Measurements from ENCODE around the gene TTLL10. TPM values are rescaled to one million over a fixed set of nuclear protein-coding genes. Genes with fewer than 3 reads are reported as not detected.

TTLL10 gene
- polyA plus RNA-seq, 3 donors, result 0.29 to 0.71 (median 0.58) TPM

DNA sequence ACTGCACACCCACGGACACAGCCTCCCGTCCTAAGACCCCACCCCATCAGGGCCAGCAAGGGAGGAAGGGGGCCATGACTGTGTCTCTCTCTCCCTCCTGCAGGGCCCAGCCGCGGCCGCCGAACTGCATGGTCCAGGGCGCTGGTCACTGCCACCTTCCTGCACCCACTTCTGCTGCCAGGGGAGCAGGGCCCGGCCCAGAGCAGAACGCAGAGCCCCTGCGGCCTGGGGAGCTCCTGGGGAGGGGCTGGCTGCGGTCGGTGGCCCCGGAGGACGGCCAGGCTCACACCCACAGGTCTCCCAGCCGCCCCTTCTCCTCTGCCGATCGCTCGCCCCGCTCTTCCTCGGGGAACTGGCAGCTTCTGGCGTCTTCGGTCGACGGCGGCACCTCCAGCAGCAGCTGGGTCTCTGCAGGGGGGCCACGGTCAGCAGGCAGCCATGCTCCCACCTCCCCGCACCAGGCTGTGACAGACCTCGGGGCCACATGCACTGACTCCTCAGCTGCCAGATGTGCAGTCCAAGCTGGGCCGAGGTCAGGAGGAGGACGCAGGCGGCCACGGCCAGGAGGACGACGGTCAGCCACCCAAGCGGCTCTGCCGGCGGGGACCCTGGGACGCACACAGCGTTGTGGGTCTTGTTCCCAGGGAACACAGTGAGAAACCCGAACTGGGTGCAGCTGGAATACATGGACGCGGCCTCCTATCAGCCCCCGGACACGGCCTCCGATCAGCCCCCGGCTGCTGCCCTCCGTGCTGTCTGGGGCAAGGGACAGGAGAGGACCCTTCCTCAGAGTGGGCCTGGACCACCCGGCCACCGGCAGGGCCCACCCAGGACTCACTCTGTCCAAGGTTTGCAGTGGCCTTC, 30.1 kb downstream of the TTLL10 start:
- no peak for DNase-seq (ENCODE audit: low read depth in 3 of 3, low spot score in 2 of 3)

DNA sequence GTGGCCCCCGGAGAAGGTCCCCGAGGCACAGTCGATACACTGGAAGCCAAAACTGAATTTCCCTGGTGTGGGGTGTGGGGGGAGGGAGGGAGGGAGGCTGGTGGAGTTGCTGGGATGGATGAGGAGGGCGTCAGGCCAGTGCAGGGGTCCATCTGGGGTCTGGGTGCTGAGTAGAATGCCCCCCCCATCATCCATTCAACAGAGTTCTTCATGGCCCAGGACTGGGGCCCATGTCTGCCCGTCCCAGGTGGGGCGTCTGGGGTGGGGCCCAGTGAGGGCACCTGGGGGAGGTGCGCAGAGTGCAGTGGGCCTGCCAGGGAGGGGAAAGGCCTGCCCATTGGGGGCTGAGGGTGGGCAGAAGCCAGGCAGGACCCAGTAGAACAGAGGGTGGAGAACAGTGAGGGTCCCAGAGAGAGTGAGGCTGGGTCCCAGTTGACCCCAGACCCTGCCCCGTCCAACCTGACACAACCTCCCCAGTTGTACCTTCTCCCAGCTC, 30.8 kb downstream of the TTLL10 start:
- no peak for DNase-seq (ENCODE audit: low read depth in 3 of 3, low spot score in 2 of 3)

- no peak for DNase-seq (ENCODE audit: low read depth in 3 of 3, low spot score in 2 of 3)
Observed at GRCh38 chr1:1204998-1205768, 31.5 kb downstream of the TTLL10 start.

DNA sequence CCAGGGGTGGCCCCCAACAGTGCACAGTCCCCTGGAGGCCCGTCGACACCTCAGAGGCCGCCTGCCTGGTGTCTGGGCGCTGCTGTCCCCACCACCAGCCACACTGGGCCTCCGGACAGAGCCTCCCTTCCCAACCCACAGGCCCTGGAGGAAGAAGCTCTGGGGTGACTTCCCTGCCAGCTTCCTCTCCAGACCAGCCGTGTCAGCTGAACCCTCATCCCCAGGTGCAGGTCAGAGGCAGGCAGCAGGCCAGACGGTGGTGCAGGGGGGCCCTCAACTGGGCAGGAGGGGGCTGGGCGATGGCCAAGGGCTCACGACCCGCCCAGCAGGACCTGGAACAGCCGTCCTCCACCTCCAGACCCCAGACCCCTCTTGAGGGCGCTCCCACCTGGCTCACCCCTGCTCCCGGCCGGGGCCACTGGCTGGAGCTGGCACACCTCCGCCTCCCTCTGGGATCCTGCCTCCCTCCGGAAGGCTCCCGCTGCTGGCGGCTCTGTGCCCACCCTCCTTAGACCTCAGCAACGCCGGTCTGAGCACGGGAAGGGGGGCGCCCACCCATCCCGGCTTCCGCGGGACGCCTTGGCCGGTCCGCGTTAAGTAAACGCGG, 32.2 kb downstream of the TTLL10 start:
- no peak for DNase-seq (ENCODE audit: low read depth in 3 of 3, low spot score in 2 of 3)

DNA sequence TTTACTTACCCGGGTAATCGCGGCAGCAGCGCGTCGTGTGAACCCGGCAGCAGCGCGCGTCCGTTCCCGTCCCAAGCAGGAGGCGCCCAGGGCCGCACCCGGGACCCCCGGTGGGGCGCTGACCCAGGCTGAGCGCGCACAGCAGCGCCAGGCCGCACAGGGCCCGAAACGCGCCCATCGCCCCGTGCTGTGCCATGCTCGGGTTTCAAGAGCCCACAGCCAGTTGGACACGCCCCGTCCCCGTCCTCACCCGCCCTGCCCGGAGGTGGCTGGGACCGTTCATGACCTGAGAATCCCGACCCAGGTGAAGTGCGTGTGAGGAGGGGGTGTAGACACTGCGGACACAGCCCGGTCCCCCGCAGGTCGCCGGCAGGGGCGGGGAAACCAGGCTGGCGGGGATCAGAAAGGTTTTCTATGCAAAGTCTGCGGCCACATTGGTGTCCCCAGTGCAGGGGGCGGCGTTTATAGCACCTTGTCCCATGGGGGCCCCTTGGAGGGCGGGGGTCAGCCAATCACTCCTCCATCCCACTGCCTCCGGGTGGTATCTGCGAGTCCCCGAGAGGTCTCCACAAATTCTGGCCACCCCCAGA, 32.8 kb downstream of the TTLL10 start, which contains the start of gene TNFRSF18:
Gene TNFRSF18, minus strand, starts transcription at position 217 of the 590 bp plus-strand sequence. Its CDS starts 21 bp downstream, at position 196.
- DNase-seq (ENCODE audit: low read depth in 3 of 3, low spot score in 2 of 3), result no peak

GRCh38 chr1:1206966-1207531, 33.4 kb downstream of the TTLL10 start:
- DNase-seq (ENCODE audit: low read depth in 3 of 3, low spot score in 2 of 3), result no peak

DNA sequence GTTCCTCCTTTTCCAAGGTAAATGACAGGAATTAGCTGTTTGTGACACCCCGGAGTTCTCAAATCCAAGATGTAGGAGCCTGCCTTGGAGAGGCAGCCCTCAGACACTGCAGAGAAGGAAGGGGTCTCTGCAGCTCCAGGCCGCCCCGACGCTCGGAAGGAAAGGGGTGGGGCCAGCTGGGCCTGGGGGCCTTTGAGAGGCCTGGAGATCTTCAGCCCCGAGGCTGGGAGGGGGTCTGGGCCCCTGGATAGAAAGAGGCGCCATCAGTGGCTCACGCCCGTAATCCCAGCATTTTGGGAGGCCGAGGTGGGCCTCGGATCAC, 33.9 kb downstream of the TTLL10 start:
- no peak for DNase-seq (ENCODE audit: low read depth in 3 of 3, low spot score in 2 of 3)

- no peak for DNase-seq (ENCODE audit: low read depth in 3 of 3, low spot score in 2 of 3)
Observed at GRCh38 chr1:1208713-1209433, 35.2 kb downstream of the TTLL10 start.

DNA sequence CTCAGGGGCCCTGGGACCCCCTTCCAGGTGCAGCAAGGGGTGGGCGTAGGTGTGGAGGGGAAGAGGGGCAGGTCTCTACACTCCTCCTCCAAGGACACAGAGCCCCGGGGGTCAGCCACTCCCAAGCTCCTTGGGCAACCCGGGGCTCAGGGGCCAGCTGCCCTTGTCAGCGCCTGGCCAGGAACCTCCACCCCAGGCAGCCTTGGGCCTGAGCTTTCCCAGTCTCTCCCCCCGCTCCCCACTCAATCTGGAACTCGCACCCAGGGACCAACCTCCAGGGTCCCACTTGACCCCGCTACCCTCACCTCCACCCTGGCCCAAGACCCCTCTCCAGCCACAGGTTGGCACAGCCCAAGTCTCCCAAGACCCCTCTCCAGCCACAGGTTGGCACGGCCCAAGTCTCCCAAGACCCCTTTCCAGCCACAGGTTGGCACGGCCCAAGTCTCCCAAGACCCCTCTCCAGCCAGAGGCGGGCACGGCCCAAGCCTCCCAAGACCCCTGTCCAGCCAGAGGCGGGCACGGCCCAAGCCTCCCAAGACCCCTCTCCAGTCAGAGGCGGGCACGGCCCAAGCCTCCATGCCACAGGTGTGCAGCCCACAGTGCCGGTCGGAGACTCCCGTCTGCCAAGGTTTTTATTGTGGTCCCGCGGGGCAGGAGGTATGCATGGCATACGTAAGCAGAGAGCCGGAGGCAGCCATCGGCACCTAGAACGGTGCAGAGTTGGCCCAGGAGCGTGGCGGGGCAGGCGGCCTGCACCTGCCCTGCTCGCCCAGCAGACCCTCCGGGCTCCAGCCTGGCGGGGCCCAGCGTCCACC, 37.3 kb downstream of the TTLL10 start:
- DNase-seq (ENCODE audit: low read depth in 3 of 3, low spot score in 2 of 3), result no peak

DNA sequence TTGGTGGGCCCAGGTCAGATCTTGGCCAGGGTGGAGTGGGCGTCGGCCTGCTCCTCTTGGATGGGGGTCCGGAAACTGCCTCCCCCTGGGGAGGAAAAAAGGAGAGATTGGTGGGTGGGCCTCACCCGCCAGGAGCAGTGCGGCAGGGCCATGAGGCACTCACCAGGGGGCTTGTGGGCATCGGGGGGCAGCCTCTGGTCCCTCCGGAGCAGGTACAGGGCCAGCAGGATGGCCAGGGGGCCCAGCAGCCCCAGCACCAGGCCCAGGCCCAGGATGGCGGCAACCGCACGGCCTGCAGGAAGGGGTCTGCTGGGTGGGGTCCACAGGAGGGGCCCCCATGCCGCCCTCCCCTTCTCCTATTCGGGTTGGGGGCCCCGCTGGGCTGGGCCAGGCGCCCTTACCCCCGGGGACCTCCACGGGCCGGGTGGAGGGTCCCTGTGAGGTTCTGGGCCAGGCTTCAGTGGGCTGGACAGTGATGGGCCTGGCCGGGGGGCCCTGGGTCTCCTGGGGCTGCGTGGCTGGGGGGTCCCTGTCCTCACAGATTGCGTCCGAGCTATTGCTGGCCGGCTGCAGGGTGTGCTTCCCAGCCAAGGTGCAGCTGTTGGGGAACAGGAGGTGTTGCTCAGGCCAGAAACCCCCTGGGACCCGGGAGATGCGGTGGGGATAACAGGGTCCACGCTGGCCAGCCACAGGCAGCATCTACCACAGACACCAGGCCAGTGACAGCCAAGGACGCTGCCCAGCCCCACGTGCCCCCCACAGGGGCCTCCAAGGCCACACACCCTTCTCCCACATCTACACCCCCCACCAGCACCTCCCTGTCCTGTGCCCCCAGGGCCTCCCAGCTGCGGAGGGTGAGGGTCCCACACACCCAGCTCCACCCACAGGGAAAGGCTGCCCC, 38.1 kb downstream of the TTLL10 start:
- no peak for DNase-seq (ENCODE audit: low read depth in 3 of 3, low spot score in 2 of 3)

GRCh38 chr1:1212780-1213344, 39.2 kb downstream of the TTLL10 start:
- DNase-seq (ENCODE audit: low read depth in 3 of 3, low spot score in 2 of 3), result no peak

- no peak for DNase-seq (ENCODE audit: low read depth in 3 of 3, low spot score in 2 of 3)
Observed at GRCh38 chr1:1213345-1214265, 39.9 kb downstream of the TTLL10 start, which contains the start of gene TNFRSF4. TNFRSF4 (minus strand) TSS chr1:1214153; CDS start chr1:1214127, 26 bp downstream.

DNA sequence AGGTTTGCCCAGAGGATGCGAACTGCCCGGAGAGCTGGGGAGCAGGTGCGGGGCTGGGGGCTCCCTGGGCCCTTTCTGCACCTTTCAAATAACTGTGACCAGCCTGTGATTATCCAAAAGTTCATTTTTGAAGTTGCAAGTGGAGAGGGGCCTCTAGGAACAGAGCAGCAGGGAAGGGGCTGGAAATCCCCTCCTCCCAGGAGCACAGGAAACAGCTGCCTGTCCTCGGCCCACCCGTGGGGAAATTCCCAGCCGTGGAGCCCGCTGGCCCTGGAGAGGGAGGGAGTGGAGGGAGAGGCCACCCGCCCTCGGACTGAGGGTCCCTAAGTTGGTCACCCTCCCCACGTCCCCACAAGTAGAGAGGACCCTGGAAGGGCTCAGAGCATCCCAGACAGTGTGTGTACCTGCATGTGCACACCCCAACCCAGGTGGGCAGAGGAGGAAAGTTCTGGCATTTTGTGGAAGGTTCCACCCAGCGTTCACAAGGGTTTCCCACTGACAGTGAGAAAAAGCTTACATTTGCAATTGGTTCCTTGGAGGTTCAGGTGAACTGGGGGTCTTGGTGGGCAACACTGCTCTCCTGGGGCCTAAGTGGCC, 41.5 kb downstream of the TTLL10 start:
- DNase-seq (ENCODE audit: low read depth in 3 of 3, low spot score in 2 of 3), result no peak

- DNase-seq (ENCODE audit: low read depth in 3 of 3, low spot score in 2 of 3), result no peak
Observed at GRCh38 chr1:1215881-1216605, 42.4 kb downstream of the TTLL10 start.
